ENCODE measurements around the gene CAMK4. TPM values are rescaled to one million over a fixed set of nuclear protein-coding genes. Genes with fewer than 3 reads are reported as not detected.

Gene CAMK4
- total RNA-seq, 1 experiment from 2014 or later: 6.3 TPM

DNA sequence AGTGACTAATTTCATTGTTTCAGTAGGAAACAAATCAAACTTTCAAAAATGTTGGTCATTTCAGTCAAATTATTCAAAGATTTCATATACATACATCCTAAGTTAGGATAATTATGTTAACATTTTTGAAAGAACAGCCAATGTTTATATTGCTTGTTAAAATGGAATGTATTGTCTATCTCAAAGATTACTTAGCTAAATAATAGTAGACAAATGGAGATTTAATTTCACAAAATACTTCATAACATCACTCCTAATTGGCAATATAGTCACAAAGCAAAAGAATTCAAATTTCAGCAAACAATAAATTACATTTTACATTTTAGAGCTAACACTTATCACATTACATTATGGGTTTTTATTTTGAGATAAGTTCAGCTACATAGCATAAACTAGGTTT lies 262.7 kb downstream of the CAMK4 start:
- H3K9me3 ChIP-seq (ENCODE audit: control insufficient read depth, low read depth, low read length): no peaks in the 10 kb centered on the region
- no peaks in the 10 kb centered on the region for H3K27me3 ChIP-seq (ENCODE audit: insufficient read depth, low read length)
- no peak overlapping the region for H3K14ac ChIP-seq (ENCODE audit: insufficient read depth, low read length)
- Mint-ChIP-seq H3K27me3 (ENCODE audit: low read depth) (no peaks in the 10 kb centered on the region), H3K9me3 (no peaks in the 10 kb centered on the region), H3K4me1 (peaks cover 8 to 9% of the 10 kb centered on the region in 2 experiments), H3K36me3 (ENCODE audit: insufficient read depth in 1 of 3, low read depth in 3 of 3) (no peaks in the 10 kb centered on the region), H3K4me3 (no peak overlapping the region), H3K27ac (no peak overlapping the region)
- H2BK20ac ChIP-seq (ENCODE audit: low read depth, low read length, poor library complexity, severe bottlenecking): no peak overlapping the region
- no peaks in the 10 kb centered on the region for H3K23me2 ChIP-seq (ENCODE audit: insufficient read length, low read depth, low read length, poor library complexity, severe bottlenecking)
- TF ChIP-seq, protein P1, sequence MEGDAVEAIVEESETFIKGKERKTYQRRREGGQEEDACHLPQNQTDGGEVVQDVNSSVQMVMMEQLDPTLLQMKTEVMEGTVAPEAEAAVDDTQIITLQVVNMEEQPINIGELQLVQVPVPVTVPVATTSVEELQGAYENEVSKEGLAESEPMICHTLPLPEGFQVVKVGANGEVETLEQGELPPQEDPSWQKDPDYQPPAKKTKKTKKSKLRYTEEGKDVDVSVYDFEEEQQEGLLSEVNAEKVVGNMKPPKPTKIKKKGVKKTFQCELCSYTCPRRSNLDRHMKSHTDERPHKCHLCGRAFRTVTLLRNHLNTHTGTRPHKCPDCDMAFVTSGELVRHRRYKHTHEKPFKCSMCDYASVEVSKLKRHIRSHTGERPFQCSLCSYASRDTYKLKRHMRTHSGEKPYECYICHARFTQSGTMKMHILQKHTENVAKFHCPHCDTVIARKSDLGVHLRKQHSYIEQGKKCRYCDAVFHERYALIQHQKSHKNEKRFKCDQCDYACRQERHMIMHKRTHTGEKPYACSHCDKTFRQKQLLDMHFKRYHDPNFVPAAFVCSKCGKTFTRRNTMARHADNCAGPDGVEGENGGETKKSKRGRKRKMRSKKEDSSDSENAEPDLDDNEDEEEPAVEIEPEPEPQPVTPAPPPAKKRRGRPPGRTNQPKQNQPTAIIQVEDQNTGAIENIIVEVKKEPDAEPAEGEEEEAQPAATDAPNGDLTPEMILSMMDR (conservative IDR thresholded peaks at IDR 0.05): no peak
- H3T11ph ChIP-seq (ENCODE audit: low read length): no peak overlapping the region
- H3K56ac ChIP-seq (ENCODE audit: insufficient read length, low read depth, low read length): no peak overlapping the region
- DNase-seq: no peak
- no peaks in the 10 kb centered on the region for H3K79me1 ChIP-seq (ENCODE audit: insufficient read depth, low read depth, low read length, poor library complexity, severe bottlenecking)
- H3K4me2 ChIP-seq (ENCODE audit: insufficient read depth, insufficient read length, low read length): no peak overlapping the region
- H2AFZ ChIP-seq (ENCODE audit: low read length): no peak overlapping the region
- no peaks in the 10 kb centered on the region for H4K20me1 ChIP-seq (ENCODE audit: control insufficient read depth, insufficient read depth, insufficient read length)
- no peak overlapping the region for H3K9ac ChIP-seq (ENCODE audit: extremely low read depth, insufficient read length, low read length)
- H3K4ac ChIP-seq (ENCODE audit: low read depth, low read length): no peak overlapping the region
- no peaks in the 10 kb centered on the region; the same call in 1 of the 2 replicates for H3K4me1 ChIP-seq (ENCODE audit: insufficient read depth, low read length)
- H2BK5ac ChIP-seq (ENCODE audit: insufficient read length, low read length): no peak overlapping the region
- H4K8ac ChIP-seq (replicated peaks; ENCODE audit: insufficient read length, low read depth, low read length): no peak overlapping the region
- no peak overlapping the region for H3K18ac ChIP-seq (ENCODE audit: insufficient read length, low read depth, low read length)
- H3K79me2 ChIP-seq (ENCODE audit: insufficient read depth, low read length): no peaks in the 10 kb centered on the region
- no peak overlapping the region for H4K5ac ChIP-seq (ENCODE audit: insufficient read length, low read depth, low read length)
- H3K27ac ChIP-seq (ENCODE audit: insufficient read length, low read depth, low read length): no peak overlapping the region
- H2BK120ac ChIP-seq (ENCODE audit: low read depth, low read length, poor library complexity, severe bottlenecking): no peak overlapping the region
- no peak overlapping the region for H2BK12ac ChIP-seq (ENCODE audit: insufficient read length, low read depth, low read length)
- H3K23ac ChIP-seq (ENCODE audit: insufficient read length, low read depth, low read length): no peak overlapping the region
- no peak overlapping the region for H4K91ac ChIP-seq (ENCODE audit: insufficient read length, low read depth, low read length)
- H2AK5ac ChIP-seq (ENCODE audit: insufficient read length, low read length): no peak overlapping the region
- no peak overlapping the region for H2BK15ac ChIP-seq (ENCODE audit: low read depth, low read length)
